ENCODE results near the gene GLP1R. TPM values are rescaled to one million over a fixed set of nuclear protein-coding genes. Genes with fewer than 3 reads are reported as not detected.

The GLP1R gene
- total and polyA plus RNA-seq, 2 of the 13 experiments (the other 11 are each of a cell fraction or from before 2014, with no cell fraction given): not detected

- ChIA-PET CTCF (ENCODE audit: low intra/inter-chr PET ratio, low total read pairs) (no interaction called here), POLR2A (no interaction called here)
- Histone ChIP-seq H2AFZ (ENCODE audit: low read length) (no peak overlapping the region), H3K4me3 (replicated peaks in 1 of 3; ENCODE audit: insufficient read depth in 1 of 3, low read depth in 2 of 3, low read length in 3 of 3) (no peak overlapping the region), H3K27ac (ENCODE audit: extremely low read length, insufficient read depth, low read length) (no peak overlapping the region), H3K4me2 (ENCODE audit: low read depth, low read length) (no peak overlapping the region), H3K27me3 (ENCODE audit: control insufficient read depth in 1 of 2, insufficient read depth in 2 of 2, low read length in 2 of 2) (peaks cover 6 to 9% of the 10 kb centered on the region in 2 experiments; a peak in 4 of 5 replicates), H3K9ac (ENCODE audit: insufficient read depth, low read depth, low read length) (no peak overlapping the region), H3K79me2 (ENCODE audit: insufficient read depth, low read length) (no peaks in the 10 kb centered on the region), H4K20me1 (ENCODE audit: insufficient read depth, low read length) (no peaks in the 10 kb centered on the region), H3K9me3 (ENCODE audit: low read length) (no peaks in the 10 kb centered on the region), H3K36me3 (replicated peaks in 1 of 2; ENCODE audit: control insufficient read depth in 1 of 2, insufficient read depth in 2 of 2, low read length in 2 of 2) (no peaks in the 10 kb centered on the region), H3K4me1 (ENCODE audit: insufficient read depth, low read length) (no peaks in the 10 kb centered on the region)
- in situ Hi-C loops (cut with HindIII; ENCODE audit: extremely low pct_ligation_motif_present, low pct_unique_long_range_greater_than_20kb) (no loop called here), intact Hi-C loops (cut with micrococcal nuclease; ENCODE audit: unreplicated experiment) (no loop called here)
- WGBS (ENCODE audit: low lambda C conversion rate): no CpG with 5 or more reads among the region's 3 CpGs
- no peak for ATAC-seq
- no TSS peak for BruUV-seq (replicated peaks)
- FAIRE-seq: no peak
- DNase-seq (ENCODE audit: low spot score): no peak
- TF ChIP-seq CEBPZ (IDR thresholded peaks at IDR 0.05; ENCODE audit: low read length): no peak
- TF ChIP-seq ZNF501 (CRISPR knock-in tag; IDR thresholded peaks at IDR 0.05): no peak
- TF ChIP-seq, protein P1, sequence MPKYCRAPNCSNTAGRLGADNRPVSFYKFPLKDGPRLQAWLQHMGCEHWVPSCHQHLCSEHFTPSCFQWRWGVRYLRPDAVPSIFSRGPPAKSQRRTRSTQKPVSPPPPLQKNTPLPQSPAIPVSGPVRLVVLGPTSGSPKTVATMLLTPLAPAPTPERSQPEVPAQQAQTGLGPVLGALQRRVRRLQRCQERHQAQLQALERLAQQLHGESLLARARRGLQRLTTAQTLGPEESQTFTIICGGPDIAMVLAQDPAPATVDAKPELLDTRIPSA (CRISPR knock-in tag; IDR thresholded peaks at IDR 0.05; ENCODE audit: borderline replicate concordance): no peak
- TF ChIP-seq SOX5 (CRISPR knock-in tag; IDR thresholded peaks at IDR 0.05; ENCODE audit: borderline replicate concordance): no peak
- no peak for TF ChIP-seq ELK4 (CRISPR knock-in tag; IDR thresholded peaks at IDR 0.05; ENCODE audit: borderline replicate concordance)
- no peak for TF ChIP-seq NR2F1 (CRISPR knock-in tag; IDR thresholded peaks at IDR 0.05)
- no peak for TF ChIP-seq IKZF4 (CRISPR knock-in tag; IDR thresholded peaks at IDR 0.05; ENCODE audit: borderline replicate concordance, low read depth, not compliant biosample characterization)
- TF ChIP-seq, protein P2, sequence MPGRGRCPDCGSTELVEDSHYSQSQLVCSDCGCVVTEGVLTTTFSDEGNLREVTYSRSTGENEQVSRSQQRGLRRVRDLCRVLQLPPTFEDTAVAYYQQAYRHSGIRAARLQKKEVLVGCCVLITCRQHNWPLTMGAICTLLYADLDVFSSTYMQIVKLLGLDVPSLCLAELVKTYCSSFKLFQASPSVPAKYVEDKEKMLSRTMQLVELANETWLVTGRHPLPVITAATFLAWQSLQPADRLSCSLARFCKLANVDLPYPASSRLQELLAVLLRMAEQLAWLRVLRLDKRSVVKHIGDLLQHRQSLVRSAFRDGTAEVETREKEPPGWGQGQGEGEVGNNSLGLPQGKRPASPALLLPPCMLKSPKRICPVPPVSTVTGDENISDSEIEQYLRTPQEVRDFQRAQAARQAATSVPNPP (CRISPR knock-in tag; IDR thresholded peaks at IDR 0.05): no peak
- TF ChIP-seq ZNF431 (CRISPR knock-in tag; IDR thresholded peaks at IDR 0.05; ENCODE audit: borderline replicate concordance, low read depth): no peak
- TF ChIP-seq TGIF2 (CRISPR knock-in tag; IDR thresholded peaks at IDR 0.05): no peak
- TF ChIP-seq, protein P3, sequence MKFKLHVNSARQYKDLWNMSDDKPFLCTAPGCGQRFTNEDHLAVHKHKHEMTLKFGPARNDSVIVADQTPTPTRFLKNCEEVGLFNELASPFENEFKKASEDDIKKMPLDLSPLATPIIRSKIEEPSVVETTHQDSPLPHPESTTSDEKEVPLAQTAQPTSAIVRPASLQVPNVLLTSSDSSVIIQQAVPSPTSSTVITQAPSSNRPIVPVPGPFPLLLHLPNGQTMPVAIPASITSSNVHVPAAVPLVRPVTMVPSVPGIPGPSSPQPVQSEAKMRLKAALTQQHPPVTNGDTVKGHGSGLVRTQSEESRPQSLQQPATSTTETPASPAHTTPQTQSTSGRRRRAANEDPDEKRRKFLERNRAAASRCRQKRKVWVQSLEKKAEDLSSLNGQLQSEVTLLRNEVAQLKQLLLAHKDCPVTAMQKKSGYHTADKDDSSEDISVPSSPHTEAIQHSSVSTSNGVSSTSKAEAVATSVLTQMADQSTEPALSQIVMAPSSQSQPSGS (CRISPR knock-in tag; IDR thresholded peaks at IDR 0.05): no peak
- TF ChIP-seq EED (CRISPR knock-in tag; IDR thresholded peaks at IDR 0.05): no peak
- no peak for TF ChIP-seq ARNT (IDR thresholded peaks at IDR 0.05)
- TF ChIP-seq ZSCAN29 (CRISPR knock-in tag; conservative IDR thresholded peaks at IDR 0.05): no peak
- TF ChIP-seq TCF7L2 (IDR thresholded peaks at IDR 0.05; ENCODE audit: low read depth, low read length): no peak
Measured at GRCh38 chr6:39078695-39079094, 30.1 kb downstream of the GLP1R start.
